Ishikawa (cell line): ENCODE measurements around the gene E2F2.

Experiments used
- CEBPB ChIP-seq: IDR thresholded peaks from 2 replicates; pipeline ENCODE4 v1.6.1; 2012
- CREB1 ChIP-seq: IDR thresholded peaks from 2 replicates; pipeline ENCODE4 v1.6.1; 2012; ENCODE audit warnings: low read depth
- EP300 ChIP-seq: IDR thresholded peaks from 2 replicates; pipeline ENCODE4 v1.6.1; 2012; ENCODE audit warnings: borderline replicate concordance
- YY1 ChIP-seq: IDR thresholded peaks from 2 replicates; pipeline ENCODE4 v1.6.1; 2012; ENCODE audit warnings: low read depth
- TF ChIP-seq, protein P1 (sequence below): IDR thresholded peaks from 2 replicates; pipeline ENCODE4 v1.6.1; 2012
- TF ChIP-seq, protein P2 (sequence below): IDR thresholded peaks from 2 replicates; pipeline ENCODE4 v1.6.1; 2012
- TF ChIP-seq, protein P3 (sequence below): IDR thresholded peaks from 2 replicates; pipeline ENCODE4 v1.6.1; 2012; ENCODE audit warnings: low read depth, mild to moderate bottlenecking

DNA sequence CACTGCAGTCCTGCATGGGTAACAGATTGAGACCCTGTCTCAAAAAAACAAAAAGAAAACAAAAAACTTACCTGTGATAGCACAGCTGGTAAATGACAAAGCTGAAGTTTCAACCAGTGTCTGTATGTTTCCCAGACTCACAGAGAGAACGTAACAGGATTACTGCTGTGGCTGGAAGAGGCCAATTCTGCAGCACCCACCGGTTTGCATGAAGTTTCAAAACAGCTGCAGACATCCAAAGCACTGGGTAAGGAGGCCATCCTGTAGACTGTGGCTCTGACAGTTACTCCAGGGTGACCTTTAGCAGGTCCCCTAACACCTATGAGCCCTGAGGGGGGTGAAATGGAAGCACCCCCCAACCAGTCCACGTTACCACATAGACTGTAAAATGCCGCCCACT lies 20.8 kb upstream of the E2F2 start:
- TF ChIP-seq, protein P1, sequence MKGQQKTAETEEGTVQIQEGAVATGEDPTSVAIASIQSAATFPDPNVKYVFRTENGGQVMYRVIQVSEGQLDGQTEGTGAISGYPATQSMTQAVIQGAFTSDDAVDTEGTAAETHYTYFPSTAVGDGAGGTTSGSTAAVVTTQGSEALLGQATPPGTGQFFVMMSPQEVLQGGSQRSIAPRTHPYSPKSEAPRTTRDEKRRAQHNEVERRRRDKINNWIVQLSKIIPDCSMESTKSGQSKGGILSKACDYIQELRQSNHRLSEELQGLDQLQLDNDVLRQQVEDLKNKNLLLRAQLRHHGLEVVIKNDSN: no peak
- TF ChIP-seq YY1: no peak
- TF ChIP-seq EP300: no peak
- TF ChIP-seq, protein P2, sequence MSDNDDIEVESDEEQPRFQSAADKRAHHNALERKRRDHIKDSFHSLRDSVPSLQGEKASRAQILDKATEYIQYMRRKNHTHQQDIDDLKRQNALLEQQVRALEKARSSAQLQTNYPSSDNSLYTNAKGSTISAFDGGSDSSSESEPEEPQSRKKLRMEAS: no peak
- TF ChIP-seq, protein P3, sequence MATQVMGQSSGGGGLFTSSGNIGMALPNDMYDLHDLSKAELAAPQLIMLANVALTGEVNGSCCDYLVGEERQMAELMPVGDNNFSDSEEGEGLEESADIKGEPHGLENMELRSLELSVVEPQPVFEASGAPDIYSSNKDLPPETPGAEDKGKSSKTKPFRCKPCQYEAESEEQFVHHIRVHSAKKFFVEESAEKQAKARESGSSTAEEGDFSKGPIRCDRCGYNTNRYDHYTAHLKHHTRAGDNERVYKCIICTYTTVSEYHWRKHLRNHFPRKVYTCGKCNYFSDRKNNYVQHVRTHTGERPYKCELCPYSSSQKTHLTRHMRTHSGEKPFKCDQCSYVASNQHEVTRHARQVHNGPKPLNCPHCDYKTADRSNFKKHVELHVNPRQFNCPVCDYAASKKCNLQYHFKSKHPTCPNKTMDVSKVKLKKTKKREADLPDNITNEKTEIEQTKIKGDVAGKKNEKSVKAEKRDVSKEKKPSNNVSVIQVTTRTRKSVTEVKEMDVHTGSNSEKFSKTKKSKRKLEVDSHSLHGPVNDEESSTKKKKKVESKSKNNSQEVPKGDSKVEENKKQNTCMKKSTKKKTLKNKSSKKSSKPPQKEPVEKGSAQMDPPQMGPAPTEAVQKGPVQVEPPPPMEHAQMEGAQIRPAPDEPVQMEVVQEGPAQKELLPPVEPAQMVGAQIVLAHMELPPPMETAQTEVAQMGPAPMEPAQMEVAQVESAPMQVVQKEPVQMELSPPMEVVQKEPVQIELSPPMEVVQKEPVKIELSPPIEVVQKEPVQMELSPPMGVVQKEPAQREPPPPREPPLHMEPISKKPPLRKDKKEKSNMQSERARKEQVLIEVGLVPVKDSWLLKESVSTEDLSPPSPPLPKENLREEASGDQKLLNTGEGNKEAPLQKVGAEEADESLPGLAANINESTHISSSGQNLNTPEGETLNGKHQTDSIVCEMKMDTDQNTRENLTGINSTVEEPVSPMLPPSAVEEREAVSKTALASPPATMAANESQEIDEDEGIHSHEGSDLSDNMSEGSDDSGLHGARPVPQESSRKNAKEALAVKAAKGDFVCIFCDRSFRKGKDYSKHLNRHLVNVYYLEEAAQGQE: no peak
- no peak for TF ChIP-seq CEBPB
- no peak for TF ChIP-seq CREB1
